Adipocyte (in vitro differentiated cells): ENCODE measurements around the gene CXCL13.

Experiments used
- DNase-seq: peaks from one replicate; pipeline ENCODE4 v3.0.0-alpha.2; 2015; ENCODE audit warnings: low read depth
- H3K27me3 ChIP-seq: replicated peaks from 2 replicates; pipeline ENCODE4 v1.7.0; 2013; ENCODE audit warnings: mild to moderate bottlenecking, low read length, moderate library complexity; ENCODE audit not compliant: control insufficient read depth, insufficient read depth
- H3K36me3 ChIP-seq: 2 replicates; pipeline ENCODE4 v1.7.0; 2013; ENCODE audit warnings: low read length, mild to moderate bottlenecking, moderate library complexity; ENCODE audit not compliant: control insufficient read depth, insufficient read depth, severe bottlenecking
- H3K4me1 ChIP-seq: 2 replicates; pipeline ENCODE4 v1.7.0; 2013; ENCODE audit warnings: mild to moderate bottlenecking, low read length, moderate library complexity; ENCODE audit not compliant: control insufficient read depth, insufficient read depth
- H3K4me3 ChIP-seq: 2 replicates; pipeline ENCODE4 v1.7.0; 2013; ENCODE audit warnings: mild to moderate bottlenecking, low read length, moderate library complexity
- H3K9ac ChIP-seq: 2 replicates; pipeline ENCODE4 v1.7.0; 2013; ENCODE audit warnings: mild to moderate bottlenecking, low read length, moderate library complexity
- H3K9me3 ChIP-seq: 2 replicates; pipeline ENCODE4 v1.7.0; 2013; ENCODE audit warnings: mild to moderate bottlenecking, low read length, moderate library complexity; ENCODE audit not compliant: control insufficient read depth

Gene CXCL13

DNA sequence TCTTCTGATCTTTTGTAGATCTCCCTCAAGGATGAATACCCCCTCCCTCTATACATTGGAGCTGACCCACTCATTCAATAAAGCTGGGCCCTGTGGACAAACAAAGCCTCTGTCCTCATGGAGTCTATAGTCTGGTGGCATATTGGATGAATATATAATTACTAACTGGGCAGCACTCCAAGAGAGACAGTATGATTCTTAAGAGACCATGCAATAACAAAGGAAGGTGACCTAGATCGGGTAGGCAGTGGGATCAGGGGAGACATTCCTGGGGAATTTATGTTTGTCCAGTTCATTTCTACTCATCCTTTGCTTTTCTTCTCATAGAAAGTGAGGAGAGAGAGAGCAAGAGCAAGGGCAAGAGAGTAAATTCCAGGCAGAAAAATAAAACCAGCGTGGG lies 23.5 kb upstream of the CXCL13 start:
- DNase-seq, result no peak
- Histone ChIP-seq H3K9me3 (no peaks in the 10 kb centered on the region), H3K4me1 (peaks cover 39% of the 10 kb centered on the region), H3K9ac (peak overlapping the region; percentile 6), H3K4me3 (peak overlapping the region; percentile 14), H3K36me3 (no peaks in the 10 kb centered on the region), H3K27me3 (peaks cover under 1% of the 10 kb centered on the region)

DNA sequence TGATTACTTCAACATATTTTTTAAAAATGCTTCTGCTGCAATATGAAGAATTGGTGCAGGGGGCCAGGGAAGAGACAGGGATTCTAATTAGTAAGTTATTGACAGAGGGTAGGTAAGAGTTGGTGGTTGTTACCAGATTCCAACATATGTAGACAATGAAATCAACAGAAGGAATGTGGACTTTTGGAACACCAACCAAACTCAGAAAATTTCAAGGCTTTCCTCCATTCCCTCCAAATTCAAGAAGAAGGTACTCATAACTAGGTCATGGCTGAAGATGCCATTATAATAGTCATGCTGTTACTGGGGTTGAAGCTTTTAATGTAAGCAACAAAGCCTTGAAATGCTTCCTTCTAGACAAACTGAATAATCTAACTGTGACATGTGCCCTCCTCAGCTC lies 22.9 kb upstream of the CXCL13 start:
- Histone ChIP-seq H3K36me3 (no peaks in the 10 kb centered on the region), H3K4me3 (no peak overlapping the region), H3K9me3 (no peaks in the 10 kb centered on the region), H3K27me3 (peaks cover 6% of the 10 kb centered on the region), H3K9ac (no peak overlapping the region), H3K4me1 (peaks cover 39% of the 10 kb centered on the region)
- no peak for DNase-seq

DNA sequence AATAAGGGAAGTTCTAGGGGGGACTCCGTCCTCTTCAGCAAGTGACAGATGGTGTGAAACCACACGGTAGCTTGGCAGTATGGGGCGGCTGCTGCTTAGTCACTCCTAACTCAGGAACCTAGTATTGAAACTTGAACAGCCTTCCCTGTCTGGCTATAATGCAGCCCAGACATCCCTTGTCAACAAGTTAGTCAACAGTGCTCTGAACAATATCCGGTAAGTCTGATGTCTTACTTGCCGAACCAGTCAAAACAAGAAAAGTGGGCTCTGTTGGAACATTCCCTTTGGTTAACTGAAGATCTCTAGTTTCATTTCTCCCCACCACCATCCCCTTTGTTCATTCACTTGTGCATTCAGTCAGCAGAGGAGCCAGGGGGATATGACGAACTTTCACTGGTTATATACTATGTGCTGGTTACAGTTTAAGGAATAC lies 18.7 kb upstream of the CXCL13 start:
- no peak overlapping the region for H3K9ac ChIP-seq
- no peaks in the 10 kb centered on the region for H3K9me3 ChIP-seq
- no peak for DNase-seq
- H3K4me3 ChIP-seq, result no peak overlapping the region
- peaks cover 11% of the 10 kb centered on the region for H3K4me1 ChIP-seq
- no peaks in the 10 kb centered on the region for H3K36me3 ChIP-seq
- peaks cover 9% of the 10 kb centered on the region for H3K27me3 ChIP-seq

DNA sequence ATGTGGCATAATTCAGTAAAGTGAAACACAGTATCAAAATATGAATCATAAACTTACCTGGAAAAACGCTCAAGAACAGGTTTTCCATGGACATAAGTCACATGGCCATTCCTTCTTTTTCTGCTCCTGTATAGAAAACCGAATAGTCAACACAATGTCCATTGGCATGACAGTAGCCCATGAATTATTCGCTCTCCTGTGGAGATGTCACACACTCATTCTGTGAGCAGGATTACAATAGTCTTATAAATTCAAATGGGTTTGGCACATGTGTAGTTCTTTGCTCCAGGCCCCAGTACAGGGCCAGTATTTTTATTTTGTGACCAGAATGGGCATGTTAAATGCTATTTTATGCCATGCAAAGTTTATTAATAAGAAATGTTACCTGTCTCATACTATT lies 15.1 kb upstream of the CXCL13 start:
- H3K4me1 ChIP-seq, result peaks cover 16% of the 10 kb centered on the region
- H3K9me3 ChIP-seq, result no peaks in the 10 kb centered on the region
- no peak overlapping the region for H3K9ac ChIP-seq
- no peaks in the 10 kb centered on the region for H3K36me3 ChIP-seq
- H3K27me3 ChIP-seq, result peaks cover 12% of the 10 kb centered on the region
- no peak for DNase-seq
- H3K4me3 ChIP-seq, result no peak overlapping the region

DNA sequence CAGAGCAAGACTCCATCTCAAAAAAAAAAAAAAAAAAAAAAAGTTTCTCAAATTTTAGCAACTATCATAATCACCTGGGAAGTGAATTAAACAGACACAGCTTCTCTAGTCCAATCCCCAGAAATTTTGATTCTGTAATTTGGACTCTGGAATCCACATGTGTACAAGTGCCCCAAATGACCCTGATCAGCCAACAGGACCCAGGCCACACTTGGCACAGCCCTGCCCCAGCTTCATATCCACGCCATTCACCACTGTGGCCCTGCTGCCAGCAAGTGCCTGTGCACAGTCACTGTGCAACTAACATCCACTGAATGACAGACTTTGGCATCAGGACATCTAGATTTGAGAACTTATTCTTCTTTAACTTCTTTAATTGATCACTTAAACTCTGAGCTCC lies 14.1 kb upstream of the CXCL13 start:
- Histone ChIP-seq H3K4me3 (no peak overlapping the region), H3K36me3 (no peaks in the 10 kb centered on the region), H3K9ac (no peak overlapping the region), H3K9me3 (no peaks in the 10 kb centered on the region), H3K4me1 (peaks cover 16% of the 10 kb centered on the region), H3K27me3 (peaks cover 16% of the 10 kb centered on the region)
- no peak for DNase-seq

DNA sequence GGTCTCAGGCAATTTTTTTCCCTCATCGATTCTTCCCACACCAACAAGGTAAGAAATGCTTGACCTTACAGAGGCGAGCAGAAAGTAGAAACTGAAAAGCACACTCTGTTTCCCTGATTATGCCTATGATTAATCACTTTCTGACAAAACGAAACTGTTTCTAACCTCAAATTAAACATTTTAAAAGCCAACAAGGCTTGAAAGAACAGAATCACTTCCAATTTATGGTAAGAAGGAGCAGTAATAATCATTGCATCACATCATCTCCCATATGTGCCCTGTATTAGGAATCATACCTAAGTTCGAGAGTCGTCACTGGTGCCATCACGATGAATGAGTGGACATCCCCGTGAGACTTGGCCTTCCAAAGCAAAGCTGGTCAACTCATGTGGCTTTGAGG lies 12.5 kb upstream of the CXCL13 start:
- no peak for DNase-seq
- Histone ChIP-seq H3K4me1 (peaks cover 16% of the 10 kb centered on the region), H3K36me3 (no peaks in the 10 kb centered on the region), H3K9me3 (no peaks in the 10 kb centered on the region), H3K9ac (no peak overlapping the region), H3K27me3 (peaks cover 13% of the 10 kb centered on the region), H3K4me3 (no peak overlapping the region)

DNA sequence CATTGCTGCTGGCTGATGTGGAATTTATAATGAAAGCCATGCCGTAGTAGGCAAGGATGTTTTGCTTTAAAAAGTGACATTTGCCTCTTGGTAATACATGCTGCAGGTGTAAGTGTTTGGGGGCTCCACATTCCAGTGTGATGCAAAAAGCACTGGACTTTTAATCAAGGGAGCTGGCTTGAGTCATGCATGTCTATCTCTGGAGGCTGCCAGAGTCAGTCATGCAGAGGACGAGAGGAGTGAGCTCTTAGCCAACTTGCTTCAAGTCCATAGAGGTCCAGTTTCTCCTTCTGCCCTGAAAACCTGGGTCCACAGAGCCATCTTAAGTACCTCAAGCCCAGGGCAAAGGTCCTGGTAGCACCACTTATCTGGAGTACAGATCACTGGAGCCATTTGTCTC lies 11.6 kb upstream of the CXCL13 start:
- H3K36me3 ChIP-seq, result no peaks in the 10 kb centered on the region
- H3K4me3 ChIP-seq, result no peak overlapping the region
- DNase-seq, result peak; percentile 29
- peaks cover 19% of the 10 kb centered on the region for H3K27me3 ChIP-seq
- peaks cover 16% of the 10 kb centered on the region for H3K4me1 ChIP-seq
- no peaks in the 10 kb centered on the region for H3K9me3 ChIP-seq
- H3K9ac ChIP-seq, result no peak overlapping the region

DNA sequence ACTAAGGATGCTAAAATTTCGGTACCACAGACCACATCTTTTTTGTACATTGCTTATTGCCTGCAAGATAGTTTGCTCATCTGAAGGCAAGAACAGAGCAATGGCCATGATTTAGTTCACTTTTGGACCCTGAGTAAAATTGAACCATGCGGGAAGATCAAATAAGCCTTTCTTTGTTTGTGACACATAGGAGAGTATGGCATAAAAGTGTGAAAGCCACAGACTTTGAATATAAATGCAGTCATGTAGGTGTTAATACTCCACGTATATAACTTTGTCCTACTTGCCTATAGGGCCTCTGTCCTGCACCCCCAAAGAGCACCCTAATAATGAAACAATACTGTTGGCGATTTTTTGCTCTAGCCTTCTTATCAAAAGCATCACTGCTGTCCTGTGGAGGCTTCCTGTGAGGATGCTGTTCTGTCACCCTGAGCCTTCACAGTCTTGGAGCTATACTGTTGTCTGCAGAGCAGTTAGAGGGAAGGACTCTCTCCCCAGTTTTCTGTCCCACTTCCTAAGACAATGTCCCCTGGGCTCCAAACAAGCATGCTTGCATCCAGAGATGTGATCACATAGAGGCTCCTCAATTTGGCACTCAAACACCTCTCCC lies 10.2 kb upstream of the CXCL13 start:
- no peak for DNase-seq
- H3K36me3 ChIP-seq, result no peaks in the 10 kb centered on the region
- peaks cover 22% of the 10 kb centered on the region for H3K4me1 ChIP-seq
- H3K4me3 ChIP-seq, result no peak overlapping the region
- H3K27me3 ChIP-seq, result peaks cover 19% of the 10 kb centered on the region
- H3K9me3 ChIP-seq, result no peaks in the 10 kb centered on the region
- no peak overlapping the region for H3K9ac ChIP-seq

DNA sequence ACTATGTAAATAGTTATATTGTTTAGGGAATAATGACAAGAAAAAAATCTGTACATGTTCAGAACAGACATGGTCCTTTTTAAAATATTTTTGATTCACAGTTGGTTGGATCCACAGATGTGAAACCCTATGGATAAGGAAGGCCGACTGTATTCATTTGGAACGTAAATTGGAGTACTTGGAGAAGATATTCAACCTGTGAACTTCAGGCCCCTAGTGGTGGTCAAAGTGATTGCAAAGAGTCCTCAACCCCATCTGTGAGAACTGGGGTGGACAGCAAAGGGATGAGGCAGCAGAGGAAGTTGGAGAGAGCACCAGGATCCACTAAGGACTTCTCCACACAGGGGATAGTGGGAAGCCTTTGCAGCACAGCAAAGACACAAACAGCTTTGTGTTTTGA lies 6.2 kb upstream of the CXCL13 start:
- H3K9ac ChIP-seq, result no peak overlapping the region
- peaks cover 21% of the 10 kb centered on the region for H3K4me1 ChIP-seq
- H3K9me3 ChIP-seq, result no peaks in the 10 kb centered on the region
- peaks cover 37% of the 10 kb centered on the region for H3K27me3 ChIP-seq
- H3K4me3 ChIP-seq, result no peak overlapping the region
- H3K36me3 ChIP-seq, result no peaks in the 10 kb centered on the region
- peak; percentile 61 for DNase-seq

DNA sequence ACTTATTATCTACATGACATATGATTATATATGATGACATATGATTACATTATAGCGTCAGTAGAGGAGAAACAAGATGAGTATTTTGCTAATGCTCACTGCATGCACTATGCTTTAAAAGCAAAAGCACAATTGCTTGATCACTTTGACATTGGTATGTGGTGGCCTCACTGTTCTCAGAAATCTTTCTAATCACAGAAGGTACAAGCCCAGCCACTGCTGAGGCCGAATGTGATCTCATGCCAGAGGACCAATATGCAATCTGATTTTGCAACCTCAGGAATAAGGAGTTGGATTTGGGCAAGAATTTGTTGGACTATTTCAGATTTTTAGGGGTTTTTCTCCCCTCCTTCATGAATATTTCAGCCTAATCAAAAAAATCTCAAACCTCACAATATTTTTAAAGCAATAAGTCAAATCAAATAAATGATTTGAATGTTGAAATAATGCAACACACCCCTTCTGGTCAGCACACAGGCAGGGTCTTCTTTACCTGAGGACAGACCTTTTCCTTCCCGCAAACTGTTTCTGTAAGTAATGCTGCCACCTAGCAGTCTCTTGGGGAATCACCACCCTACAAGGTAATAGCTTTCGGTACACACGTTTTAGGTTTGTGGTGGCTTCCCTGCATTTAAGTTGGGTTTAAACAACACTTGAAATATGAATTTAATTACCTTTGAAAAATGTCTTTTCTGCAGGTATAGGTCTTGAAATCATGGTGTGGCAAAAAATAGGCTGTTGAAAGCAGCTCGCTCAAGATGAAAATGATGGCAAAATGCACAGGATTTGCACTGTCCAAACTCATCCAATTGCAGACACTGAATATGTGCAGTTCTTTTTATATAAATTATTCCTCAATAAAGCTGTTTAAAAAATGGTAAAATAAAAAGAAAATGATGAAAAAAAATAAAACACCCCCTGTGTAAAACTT lies 4.8 kb upstream of the CXCL13 start:
- no peaks in the 10 kb centered on the region for H3K9me3 ChIP-seq
- H3K36me3 ChIP-seq, result no peaks in the 10 kb centered on the region
- H3K4me3 ChIP-seq, result no peak overlapping the region
- H3K27me3 ChIP-seq, result peaks cover 38% of the 10 kb centered on the region
- peak; percentile 71 for DNase-seq
- H3K4me1 ChIP-seq, result peaks cover 19% of the 10 kb centered on the region
- H3K9ac ChIP-seq, result no peak overlapping the region

DNA sequence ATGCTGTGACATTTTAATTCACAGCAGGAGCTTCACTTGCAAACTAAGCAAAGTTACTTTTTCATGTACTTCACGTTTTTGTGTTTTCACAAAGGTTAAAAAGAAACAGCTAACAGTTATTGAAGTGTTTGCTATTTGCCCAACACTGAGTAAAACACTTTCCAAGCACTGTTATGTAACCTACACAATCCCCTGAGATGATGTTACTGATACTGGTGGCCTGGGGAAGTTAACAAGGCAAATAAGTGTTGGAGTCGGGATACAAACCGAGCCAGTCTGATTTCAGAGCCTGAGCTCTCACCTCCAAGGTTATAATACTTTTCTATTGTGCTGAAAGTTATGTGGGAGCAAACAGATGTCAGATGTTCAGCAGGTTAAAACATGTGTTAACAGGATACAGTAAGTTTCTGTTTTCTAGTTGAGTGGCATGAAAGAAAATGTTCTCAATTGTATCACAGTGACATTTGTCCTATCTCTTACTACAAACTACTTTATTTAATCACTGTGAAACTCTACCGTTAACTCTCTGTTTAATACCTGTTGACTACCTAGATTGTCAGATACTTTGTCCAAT lies 3.9 kb upstream of the CXCL13 start:
- Histone ChIP-seq H3K36me3 (no peaks in the 10 kb centered on the region), H3K27me3 (peaks cover 37% of the 10 kb centered on the region), H3K9me3 (no peaks in the 10 kb centered on the region), H3K9ac (no peak overlapping the region), H3K4me3 (no peak overlapping the region), H3K4me1 (peaks cover 19% of the 10 kb centered on the region)
- DNase-seq, result no peak
